ENCODE measurements around the gene PLAC8L1.

PLAC8L1 gene

DNA sequence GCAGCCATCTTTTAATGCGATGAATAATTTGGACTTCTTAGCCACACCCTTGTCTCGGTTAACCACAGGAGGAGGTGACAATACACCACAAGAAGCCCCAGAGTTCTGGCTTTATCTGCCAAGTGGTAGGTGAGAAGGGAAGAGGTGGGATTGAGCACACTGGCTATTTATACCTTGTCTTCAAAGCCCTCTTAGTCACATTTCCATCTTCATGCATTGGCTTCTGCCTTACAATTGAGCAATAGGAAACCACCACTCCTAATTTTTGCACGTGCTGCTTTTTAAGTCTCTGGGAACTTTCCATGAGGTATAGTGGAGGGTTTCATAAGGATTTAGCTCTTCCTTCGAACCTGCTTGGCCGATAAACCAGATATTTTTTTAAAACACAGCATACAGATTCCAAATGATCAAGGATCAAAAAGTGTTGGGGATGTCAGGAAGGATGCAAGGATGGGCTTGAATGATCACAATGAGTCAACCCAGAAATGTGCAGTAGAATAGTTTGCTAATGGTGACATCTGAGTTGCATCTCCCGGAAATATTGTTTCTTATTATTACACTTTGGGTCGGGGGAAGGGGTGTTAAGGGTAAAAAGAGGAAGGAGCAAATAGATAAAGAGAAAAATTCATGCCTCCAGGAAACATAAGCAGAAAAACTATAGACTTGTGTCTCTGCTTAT lies 25.5 kb downstream of the PLAC8L1 start:
- DNase-seq, result no peak

DNA sequence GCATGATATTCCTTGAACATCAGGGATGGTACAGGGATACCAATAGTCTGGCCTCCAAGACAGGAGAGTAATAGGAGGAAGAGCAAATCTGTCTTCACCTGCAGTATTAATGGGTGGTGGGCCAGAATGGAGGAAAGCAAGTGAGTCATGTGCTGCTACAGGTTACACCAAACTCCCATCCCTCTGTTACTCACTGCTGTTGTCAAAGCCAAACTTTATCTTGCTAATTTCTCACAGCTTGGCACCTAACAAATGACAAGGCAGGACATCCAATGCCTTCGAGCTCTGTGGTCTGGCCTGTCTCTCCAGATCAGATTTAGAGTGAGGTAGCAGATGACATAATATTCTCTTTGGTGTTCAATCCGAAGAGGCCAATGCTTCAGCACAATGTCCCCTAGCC lies 26.8 kb downstream of the PLAC8L1 start:
- DNase-seq, result no peak

DNA sequence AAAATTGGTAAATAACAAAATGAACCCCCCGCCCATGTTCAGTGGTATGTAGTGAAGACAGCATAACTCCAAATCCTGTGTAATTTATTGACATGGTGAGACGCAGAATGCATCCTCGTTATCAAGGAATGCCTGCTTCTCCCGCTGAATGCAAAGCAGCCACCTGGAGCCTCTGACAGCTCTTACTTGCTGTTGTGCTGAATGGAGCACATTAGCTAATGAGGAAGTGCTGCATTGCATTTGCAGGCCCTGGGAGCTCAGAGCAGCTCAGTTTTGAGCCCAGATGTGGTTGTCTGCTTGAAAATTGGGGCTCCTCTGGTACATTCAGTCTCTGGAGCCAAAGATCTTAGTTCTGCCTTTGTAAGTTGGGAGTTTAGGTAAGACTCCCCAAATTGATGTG lies 28.9 kb downstream of the PLAC8L1 start:
- no peak for DNase-seq

DNA sequence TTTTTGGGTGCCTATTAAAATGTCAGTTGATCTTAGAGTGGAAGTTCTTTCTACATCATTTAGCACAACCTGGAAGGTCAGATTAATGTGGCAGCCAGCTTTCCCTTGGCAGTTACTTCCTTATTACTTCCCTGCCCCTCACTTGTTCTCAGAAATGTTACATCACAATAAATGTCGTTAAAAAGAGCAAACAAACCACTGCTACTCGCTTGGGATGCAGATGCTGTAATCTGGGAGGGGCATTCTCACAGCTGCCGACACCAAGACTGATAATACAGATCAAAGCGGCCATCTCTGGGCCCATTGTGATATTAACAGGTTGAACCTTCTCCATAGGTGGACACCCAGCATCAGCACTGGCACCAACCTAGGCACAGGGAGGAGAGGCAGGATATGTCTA lies 29.3 kb downstream of the PLAC8L1 start:
- no peak for DNase-seq

GRCh38 chr5:146073239-146073900 lies 32.0 kb downstream of the PLAC8L1 start:
- DNase-seq, result no peak

DNA sequence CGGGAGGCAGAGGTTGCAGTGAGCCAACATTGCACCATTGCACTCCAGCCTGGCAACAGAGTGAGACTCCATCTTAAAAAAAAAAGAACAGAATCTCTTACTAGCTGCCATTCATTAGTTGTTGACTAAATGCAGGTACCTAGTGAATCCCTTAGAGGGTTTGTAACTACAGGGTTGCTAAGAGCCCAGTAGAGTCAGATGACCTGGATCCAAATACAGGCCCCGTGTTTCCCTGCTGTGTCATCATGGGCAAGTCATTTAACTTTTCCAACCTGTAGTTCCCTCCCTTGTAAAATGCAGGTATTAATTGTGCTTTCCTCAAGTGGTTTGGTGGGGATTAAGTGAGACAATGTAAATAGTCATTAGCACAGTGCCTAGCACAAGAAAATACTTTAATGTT lies 32.8 kb downstream of the PLAC8L1 start:
- no peak for DNase-seq

DNA sequence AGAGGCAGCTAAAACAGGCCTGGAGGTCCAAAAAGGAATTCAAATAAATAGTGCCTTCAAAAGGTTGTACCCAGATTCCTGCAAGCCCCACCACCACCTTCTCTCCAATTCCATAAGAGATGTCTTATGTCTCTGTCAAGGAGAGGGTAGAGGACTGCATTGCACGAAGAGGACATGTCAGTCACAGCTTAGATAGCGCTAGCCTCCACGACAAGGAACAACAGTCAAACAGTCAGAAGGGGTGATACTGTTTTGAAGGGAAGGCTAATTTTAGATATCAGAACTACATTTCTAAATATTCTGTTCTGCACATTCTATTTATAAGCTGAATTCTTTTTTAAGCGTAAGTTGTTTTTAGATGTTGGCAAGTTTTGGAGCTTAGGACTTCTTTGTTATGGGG lies 34.2 kb downstream of the PLAC8L1 start:
- DNase-seq, result no peak

DNA sequence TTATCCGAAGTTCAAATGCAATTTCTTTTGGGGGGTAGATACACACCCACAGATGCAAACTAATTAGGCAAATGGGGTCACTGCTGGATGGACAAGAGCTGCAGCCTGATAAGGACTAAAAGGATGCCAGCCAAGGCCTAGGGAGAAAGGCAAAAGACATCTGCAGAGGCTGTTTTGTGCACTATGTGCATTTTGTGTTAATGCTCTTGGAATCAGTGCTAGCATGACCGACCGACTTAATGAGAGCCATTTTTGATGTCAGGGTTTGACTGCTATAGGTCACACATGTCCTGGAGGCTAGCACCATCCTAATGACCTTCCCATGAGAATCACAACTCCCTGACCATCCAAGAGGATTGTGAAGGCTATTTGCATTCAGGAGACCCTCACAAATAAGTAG lies 34.6 kb downstream of the PLAC8L1 start:
- DNase-seq, result no peak

- DNase-seq, result no peak
Measured at GRCh38 chr5:146069780-146070099, 35.6 kb downstream of the PLAC8L1 start.

- no peak for DNase-seq
Measured at GRCh38 chr5:146068977-146069779, 36.2 kb downstream of the PLAC8L1 start.

GRCh38 chr5:146068206-146068605 lies 37.2 kb downstream of the PLAC8L1 start:
- DNase-seq, result no peak

DNA sequence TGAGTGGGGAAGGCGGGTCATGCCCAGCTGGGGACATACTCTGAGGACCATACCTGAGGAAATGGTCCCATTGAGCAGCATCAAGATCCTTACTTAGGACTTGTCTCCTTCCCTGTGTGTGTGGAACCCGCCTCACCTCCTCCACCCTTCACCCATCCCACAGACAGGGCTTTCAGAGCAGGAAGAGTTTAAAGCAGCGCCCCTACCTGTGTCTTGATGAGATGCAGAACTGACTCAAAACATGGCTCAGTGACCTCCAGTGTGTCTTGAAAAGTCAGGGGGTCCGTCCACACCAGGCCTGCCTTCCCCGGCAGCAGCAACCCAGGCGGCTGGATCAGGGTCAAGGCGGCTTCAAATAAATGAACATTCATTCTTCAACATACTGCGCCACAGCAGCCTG lies 38.4 kb downstream of the PLAC8L1 start:
- DNase-seq, result no peak

DNA sequence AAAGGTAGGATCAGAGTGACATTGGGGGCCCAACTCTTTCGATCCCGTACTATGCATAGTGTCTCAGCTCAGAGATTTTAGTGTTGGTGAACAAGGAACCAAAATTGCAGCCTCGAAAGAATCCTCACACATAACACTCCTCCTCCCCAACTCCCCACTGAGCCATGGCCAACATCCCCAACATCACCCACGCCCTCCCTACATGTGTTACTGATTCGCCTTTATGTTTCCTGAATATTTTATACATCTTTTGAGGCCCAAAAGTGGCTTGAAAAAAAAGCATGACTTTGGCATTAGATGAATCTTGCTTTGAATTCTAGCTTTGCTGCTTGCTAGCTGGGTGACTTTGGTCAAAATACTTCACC lies 45.2 kb downstream of the PLAC8L1 start:
- DNase-seq, result no peak

- no peak for DNase-seq
Measured at GRCh38 chr5:146059460-146060220, 45.7 kb downstream of the PLAC8L1 start.

DNA sequence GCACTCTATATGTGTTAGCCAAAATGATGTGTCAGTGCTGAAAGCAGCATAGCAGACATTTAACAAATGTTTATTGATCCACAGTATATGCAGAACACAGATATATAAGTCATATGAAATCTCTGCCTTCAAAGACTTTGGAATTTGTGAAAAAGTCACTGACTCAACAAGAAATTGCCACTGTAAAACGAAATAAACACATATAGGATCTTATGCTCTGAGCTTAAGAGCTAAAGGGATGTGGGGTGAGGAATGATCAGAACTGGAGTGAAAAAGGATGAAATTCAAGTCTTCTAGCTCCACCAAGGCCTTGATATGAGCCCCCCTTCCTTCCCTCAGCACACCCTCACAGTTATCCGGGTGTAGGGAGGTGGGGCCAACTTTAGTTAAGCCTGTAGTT lies 49.9 kb downstream of the PLAC8L1 start:
- no peak for DNase-seq

GRCh38 chr5:146052780-146053179 lies 52.6 kb downstream of the PLAC8L1 start:
- no peak for DNase-seq

GRCh38 chr5:146051678-146052077 lies 53.7 kb downstream of the PLAC8L1 start:
- DNase-seq, result no peak

- DNase-seq, result no peak
Measured at GRCh38 chr5:146050086-146050485, 55.3 kb downstream of the PLAC8L1 start.

DNA sequence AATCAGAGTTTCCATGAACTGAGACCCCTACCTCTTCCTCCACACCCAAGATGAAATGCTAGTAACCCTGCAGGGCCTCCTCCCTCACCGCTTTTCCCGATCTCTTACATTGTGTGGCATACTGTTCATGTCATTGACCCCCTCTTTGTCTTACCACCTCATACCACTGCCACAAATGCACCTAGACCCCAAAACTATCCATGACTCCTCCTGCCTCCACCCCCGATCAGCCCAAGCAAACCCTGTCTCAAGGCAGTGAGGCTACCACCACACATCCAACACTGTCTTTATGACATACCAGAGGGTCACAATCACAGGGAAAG lies 55.7 kb downstream of the PLAC8L1 start:
- DNase-seq, result no peak

GRCh38 chr5:146048994-146049703 lies 56.2 kb downstream of the PLAC8L1 start:
- no peak for DNase-seq

DNA sequence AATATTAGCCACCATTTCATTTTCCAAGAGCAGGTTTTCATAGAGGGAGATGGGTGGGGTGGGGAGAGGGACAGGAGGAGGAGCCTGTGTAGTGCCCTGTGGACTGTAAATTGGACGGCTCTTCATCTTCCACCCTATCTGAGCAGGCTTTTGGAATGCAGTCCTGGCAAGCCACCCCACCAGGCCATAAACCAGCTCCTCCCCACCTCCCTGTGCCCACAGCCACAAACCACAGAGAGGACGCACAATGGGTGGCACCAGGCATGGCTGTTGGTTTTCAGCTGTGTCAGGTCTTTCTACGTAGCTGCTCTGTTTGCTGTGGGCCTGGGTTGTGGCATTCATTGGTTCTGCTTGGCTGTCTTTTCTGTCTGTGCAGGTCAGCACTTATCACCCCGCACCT lies 58.0 kb downstream of the PLAC8L1 start:
- no peak for DNase-seq

DNA sequence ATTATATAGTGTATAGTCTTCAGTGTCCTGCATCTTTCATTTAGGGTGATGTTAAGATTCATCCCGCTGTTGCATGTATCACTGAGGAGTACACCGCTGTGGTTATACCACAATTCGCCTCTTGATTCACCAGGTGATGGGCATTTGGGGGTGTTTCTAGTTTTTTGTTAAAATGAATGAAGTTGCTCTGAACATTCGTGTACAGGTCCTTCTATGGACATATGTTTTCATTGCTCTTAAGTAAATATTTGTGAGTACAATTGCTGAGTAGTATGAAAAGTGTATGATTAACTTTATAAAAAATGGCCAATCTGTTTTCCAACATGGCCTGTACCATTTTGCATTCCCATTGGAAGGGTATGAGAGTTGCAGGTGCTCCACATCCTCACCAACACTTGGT lies 61.7 kb downstream of the PLAC8L1 start:
- DNase-seq, result no peak

- no peak for DNase-seq
Measured at GRCh38 chr5:146042628-146043279, 62.6 kb downstream of the PLAC8L1 start.
